SU-DHL-6 (cell line): ENCODE measurements around the gene HOXC11.

Experiments
- EZH2phosphoT487 ChIP-seq: fragments of 200-600 bp; sonication (generic), shearing (Covaris generic); conservative IDR thresholded peaks from 2 replicates; pipeline ENCODE4 v1.6.1; 2018; ENCODE audit warnings: mild to moderate bottlenecking, antibody characterized with exemption, low read length, moderate library complexity, mixed read lengths
- TF ChIP-seq, protein P1 (sequence below): fragments of 200-600 bp; sonication (generic); IDR thresholded peaks from one replicate; pipeline ENCODE4 v1.5.1; 2017; ENCODE audit warnings: antibody characterized with exemption, mild to moderate bottlenecking, low read length, moderate library complexity; ENCODE audit not compliant: insufficient read depth, poor library complexity, severe bottlenecking

- TF ChIP-seq, protein P1, sequence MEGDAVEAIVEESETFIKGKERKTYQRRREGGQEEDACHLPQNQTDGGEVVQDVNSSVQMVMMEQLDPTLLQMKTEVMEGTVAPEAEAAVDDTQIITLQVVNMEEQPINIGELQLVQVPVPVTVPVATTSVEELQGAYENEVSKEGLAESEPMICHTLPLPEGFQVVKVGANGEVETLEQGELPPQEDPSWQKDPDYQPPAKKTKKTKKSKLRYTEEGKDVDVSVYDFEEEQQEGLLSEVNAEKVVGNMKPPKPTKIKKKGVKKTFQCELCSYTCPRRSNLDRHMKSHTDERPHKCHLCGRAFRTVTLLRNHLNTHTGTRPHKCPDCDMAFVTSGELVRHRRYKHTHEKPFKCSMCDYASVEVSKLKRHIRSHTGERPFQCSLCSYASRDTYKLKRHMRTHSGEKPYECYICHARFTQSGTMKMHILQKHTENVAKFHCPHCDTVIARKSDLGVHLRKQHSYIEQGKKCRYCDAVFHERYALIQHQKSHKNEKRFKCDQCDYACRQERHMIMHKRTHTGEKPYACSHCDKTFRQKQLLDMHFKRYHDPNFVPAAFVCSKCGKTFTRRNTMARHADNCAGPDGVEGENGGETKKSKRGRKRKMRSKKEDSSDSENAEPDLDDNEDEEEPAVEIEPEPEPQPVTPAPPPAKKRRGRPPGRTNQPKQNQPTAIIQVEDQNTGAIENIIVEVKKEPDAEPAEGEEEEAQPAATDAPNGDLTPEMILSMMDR: no peak
- TF ChIP-seq EZH2phosphoT487: no peak
Observed at GRCh38 chr12:53971686-53972085, 1.2 kb upstream of the HOXC11 start.
